GDM1 (cell line): ENCODE measurements around the gene HKDC1.
A peak's percentile ranks its signal among the peaks of the same experiment; 100 is the strongest.
"Not testable (repeated sequence)": the region's sequence is repeated elsewhere in the genome, so short reads cannot be mapped to it uniquely, and the experiment has no call there.

Experiments
- DNase-seq: peaks from one replicate; lab custom pipeline; 2025; lab: John Stamatoyannopoulos, UW

Gene HKDC1, protein sequence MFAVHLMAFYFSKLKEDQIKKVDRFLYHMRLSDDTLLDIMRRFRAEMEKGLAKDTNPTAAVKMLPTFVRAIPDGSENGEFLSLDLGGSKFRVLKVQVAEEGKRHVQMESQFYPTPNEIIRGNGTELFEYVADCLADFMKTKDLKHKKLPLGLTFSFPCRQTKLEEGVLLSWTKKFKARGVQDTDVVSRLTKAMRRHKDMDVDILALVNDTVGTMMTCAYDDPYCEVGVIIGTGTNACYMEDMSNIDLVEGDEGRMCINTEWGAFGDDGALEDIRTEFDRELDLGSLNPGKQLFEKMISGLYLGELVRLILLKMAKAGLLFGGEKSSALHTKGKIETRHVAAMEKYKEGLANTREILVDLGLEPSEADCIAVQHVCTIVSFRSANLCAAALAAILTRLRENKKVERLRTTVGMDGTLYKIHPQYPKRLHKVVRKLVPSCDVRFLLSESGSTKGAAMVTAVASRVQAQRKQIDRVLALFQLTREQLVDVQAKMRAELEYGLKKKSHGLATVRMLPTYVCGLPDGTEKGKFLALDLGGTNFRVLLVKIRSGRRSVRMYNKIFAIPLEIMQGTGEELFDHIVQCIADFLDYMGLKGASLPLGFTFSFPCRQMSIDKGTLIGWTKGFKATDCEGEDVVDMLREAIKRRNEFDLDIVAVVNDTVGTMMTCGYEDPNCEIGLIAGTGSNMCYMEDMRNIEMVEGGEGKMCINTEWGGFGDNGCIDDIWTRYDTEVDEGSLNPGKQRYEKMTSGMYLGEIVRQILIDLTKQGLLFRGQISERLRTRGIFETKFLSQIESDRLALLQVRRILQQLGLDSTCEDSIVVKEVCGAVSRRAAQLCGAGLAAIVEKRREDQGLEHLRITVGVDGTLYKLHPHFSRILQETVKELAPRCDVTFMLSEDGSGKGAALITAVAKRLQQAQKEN

GRCh38 chr10:69220041-69220451 lies at the start of gene HKDC1:
TSS of gene HKDC1 (plus strand) at chr10:69220332. CDS start at chr10:69220436, 104 bp downstream.
- DNase-seq: no peak

GRCh38 chr10:69172241-69172982 lies 47.7 kb upstream of the HKDC1 start:
- DNase-seq: no peak

DNA sequence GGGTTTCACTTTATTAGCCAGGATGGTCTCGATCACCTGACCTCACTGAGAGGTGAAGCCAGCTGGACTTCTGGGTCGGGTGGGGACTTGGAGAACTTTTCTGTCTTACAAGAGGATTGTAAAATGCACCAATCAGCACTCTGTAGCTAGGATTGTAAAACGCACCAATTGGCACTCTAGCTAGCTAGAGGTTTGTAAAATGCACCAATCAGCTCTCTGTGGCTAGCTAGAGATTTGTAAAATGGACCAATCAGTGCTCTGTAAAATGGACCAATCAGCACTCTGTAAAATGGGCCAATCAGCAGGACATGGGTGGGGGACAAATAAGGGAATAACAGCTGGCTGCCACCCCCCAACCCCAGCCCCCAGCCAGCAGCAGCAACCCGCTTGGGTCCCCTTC lies 44.8 kb upstream of the HKDC1 start:
- not testable (repeated sequence) for DNase-seq

- DNase-seq: no peak
Measured at GRCh38 chr10:69176823-69177222, 43.3 kb upstream of the HKDC1 start.

GRCh38 chr10:69179089-69179742 lies 40.9 kb upstream of the HKDC1 start:
- DNase-seq: peak; percentile 55

GRCh38 chr10:69179743-69180524 lies 40.2 kb upstream of the HKDC1 start, which contains the start of gene SUPV3L1:
TSS of gene SUPV3L1 (plus strand) at chr10:69180234. CDS start at chr10:69180292, 58 bp downstream.
- peak; percentile 90 for DNase-seq

DNA sequence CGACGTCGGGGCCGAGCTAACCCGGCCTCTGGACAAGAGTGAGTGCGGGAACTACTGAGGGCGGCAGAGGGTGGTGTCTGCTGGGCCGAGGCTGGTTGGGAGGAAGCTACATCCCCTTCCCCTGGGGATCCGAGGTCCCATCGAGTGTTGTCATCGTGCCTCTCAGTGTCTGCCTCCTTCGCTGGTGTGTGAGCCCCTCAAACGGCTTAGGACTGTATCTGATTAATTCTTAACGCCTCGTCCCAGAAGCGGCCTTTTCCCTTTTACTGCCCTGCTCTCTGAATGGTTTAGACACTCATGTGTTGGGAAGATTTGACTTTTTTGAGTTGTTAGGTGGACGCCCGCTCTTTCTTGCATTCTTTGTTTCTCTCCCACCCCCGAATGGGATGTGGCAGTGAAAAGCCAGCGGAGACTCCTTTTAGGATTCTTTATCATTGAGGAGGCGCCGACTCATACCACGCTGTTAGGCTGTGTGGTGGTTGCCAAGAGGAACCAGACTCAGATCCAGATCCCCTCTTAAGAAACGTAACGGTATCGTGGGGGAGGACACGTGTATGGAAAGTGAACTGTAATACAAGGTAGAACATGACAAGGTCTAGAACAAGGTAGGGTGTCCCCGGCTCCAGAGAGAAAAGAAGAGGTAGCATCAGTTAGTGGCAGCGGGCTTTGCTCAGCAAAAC lies 39.5 kb upstream of the HKDC1 start:
- DNase-seq: no peak

DNA sequence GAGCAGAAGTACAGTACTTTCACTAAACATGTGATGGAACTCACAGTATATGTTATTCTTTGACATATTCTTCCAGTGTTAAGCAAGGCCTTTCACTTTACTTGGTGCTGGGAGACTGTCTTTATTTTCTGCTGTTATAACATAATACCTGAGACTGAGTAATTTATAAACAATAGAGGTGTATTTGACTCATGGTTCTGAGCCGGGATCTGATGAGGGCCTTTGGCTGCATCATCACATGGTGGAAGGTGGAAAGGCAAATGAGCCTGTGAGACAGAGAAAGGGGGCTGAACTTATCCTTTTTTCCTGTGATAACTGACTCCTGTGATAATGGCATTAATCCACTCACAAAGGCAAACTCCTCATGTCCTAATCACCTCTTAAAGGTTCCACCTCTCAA lies 38.7 kb upstream of the HKDC1 start:
- DNase-seq: no peak

- no peak for DNase-seq
Measured at GRCh38 chr10:69182005-69182404, 38.1 kb upstream of the HKDC1 start.

DNA sequence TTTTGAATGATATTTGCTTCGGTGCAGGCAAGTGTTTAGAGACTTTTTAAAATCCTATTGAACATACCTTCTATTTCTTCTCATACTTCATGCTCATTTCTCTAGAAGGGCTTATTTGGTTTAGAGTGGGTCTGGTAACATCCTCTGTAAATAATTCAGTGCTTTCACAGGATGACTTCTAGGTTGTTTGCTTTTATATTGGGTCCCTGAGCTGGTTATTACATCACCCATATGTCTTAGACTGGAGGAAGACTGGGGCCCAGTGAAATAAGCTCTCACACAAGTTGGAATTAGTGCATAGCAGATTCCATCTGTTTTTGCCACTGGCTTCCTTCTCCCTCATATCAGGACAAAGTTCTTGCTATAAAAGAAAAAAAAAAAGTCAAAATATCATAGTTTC lies 33.6 kb upstream of the HKDC1 start:
- DNase-seq: no peak

GRCh38 chr10:69201045-69201444 lies 19.1 kb upstream of the HKDC1 start:
- DNase-seq: no peak

- DNase-seq: no peak
Measured at GRCh38 chr10:69202332-69202731, 17.8 kb upstream of the HKDC1 start.

GRCh38 chr10:69208761-69209160 lies 11.4 kb upstream of the HKDC1 start:
- DNase-seq: no peak

GRCh38 chr10:69209787-69210484 lies 10.2 kb upstream of the HKDC1 start:
- no peak for DNase-seq

DNA sequence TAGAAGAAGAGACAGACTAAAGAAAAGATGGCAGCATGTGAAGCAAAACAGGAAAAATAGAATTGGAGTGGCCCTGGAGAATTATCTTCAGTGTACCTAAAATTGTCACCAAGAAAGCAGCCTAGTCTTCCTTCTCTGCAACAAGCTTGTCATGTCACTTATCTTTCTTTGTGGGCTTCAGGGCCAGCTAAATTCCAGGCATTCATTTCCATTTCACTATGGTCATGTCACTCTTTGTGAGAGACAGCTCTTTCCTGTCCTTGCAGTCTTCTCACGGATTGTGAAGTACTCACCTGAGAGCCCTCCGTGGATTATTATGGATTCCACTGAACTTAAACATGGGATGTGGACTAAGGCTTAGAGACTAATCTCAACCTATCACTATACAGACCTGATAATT lies 9.0 kb upstream of the HKDC1 start:
- no peak for DNase-seq

GRCh38 chr10:69211524-69211923 lies 8.6 kb upstream of the HKDC1 start:
- DNase-seq: no peak

DNA sequence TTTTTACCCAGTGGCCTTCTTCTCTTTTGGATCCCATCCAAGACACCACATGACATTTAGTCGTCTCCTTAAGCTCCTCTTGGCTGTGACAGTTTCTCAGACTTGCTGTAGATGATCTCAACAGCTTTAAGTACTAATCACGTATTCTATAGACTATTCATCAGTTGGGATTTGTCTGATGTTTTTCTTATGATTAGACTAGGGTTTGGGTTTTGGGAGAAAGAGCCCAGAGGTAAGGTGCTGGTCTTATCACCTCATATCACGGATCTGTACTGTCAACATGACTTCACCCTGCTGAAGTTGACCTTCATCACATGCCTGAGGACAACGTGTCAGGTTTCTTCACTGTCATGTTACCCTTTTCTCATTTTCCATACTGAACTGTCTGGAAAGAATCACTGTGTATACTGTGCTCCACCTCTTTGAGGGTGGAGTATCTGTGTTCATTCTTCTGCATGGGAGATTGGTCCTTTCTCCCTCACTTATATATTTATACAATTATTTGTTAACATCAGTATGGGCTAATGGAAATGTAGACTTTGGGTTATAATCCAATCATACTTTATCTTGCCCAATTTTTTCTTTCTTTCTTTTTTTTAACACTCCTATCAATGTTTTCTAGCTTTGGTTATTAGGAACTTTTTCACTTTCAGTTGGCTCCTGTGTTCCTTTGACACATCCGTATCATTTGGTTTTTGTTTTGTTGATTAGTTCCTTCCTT lies 6.4 kb upstream of the HKDC1 start:
- DNase-seq: no peak

DNA sequence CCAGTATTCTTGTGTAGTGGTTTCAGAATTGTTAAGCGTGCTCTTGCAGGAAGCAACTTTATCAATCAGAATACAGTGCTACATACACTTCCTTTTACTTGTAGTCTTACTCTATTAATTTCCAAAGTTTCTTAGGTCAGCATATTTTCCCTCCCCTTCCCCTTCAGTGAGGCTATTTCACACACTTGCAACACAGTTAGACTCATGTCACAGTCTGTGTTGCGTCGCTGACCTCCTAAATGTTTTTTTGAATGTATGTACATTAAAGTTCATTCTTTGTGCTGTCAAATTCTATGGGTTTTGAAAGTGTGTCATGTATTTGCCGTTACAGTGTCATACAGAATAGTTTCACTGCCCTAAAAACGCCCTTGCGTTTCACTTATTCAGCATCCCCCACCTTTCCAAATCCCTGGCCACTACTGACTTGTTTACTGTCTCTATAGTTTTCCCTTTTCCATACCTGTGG lies 5.4 kb upstream of the HKDC1 start:
- DNase-seq: no peak
